Duodenal mucosa (tissue), 2 donors: Measurements from ENCODE around the gene ASB2.

Experiments
- H3K27ac ChIP-seq: one replicate; pipeline ENCODE4 v1.7.0; 2013; ENCODE audit warnings: low read depth, low read length
- H3K27me3 ChIP-seq, 2 donors: one replicate each; pipeline ENCODE4 v1.7.0; 2013; ENCODE audit warnings: low read length in 2 of 2, control low read depth in 1 of 2; ENCODE audit not compliant: insufficient read depth in 2 of 2, control insufficient read depth in 1 of 2
- H3K36me3 ChIP-seq, 2 donors: one replicate each; pipeline ENCODE4 v1.7.0; 2013; ENCODE audit warnings: low read length in 2 of 2, control low read depth in 1 of 2; ENCODE audit not compliant: insufficient read depth in 2 of 2, control insufficient read depth in 1 of 2
- H3K4me1 ChIP-seq, 2 donors: one replicate each; pipeline ENCODE4 v1.7.0; 2013; ENCODE audit warnings: low read length in 2 of 2, control low read depth in 1 of 2; ENCODE audit not compliant: insufficient read depth in 2 of 2, control insufficient read depth in 1 of 2
- H3K4me3 ChIP-seq, 2 donors: one replicate each; pipeline ENCODE4 v1.7.0; 2013; ENCODE audit warnings: low read length in 2 of 2, low read depth in 1 of 2
- H3K9ac ChIP-seq, 2 donors: one replicate each; pipeline ENCODE4 v1.7.0; 2013; ENCODE audit warnings: low read length in 2 of 2, low read depth in 1 of 2
- H3K9me3 ChIP-seq, 2 donors: one replicate each; pipeline ENCODE4 v1.7.0; 2013; ENCODE audit warnings: low read length in 2 of 2, control low read depth in 1 of 2; ENCODE audit not compliant: control insufficient read depth in 1 of 2

The ASB2 gene

DNA sequence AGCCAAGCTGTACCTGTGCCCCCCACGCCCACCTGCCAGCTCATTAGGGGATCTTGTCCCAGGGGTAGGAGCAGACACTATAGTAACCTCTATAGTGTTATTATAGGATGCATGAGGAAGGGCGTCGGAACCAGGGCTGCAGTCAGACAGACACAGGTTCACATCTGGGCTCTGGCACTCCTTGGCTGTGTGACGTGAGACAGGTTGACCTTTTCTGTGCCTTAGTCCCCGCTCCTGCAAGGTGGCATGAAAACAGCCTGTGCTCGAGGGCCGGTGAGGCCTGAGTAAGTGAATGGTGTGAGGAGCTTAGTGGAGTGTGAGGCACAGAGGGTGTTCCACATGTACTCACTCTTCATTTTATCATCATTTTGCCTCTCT lies 19.0 kb downstream of the ASB2 start:
- H3K4me1 ChIP-seq: peaks cover 46 to 69% of the 10 kb centered on the region in 2 donors
- no peak overlapping the region for H3K4me3 ChIP-seq

DNA sequence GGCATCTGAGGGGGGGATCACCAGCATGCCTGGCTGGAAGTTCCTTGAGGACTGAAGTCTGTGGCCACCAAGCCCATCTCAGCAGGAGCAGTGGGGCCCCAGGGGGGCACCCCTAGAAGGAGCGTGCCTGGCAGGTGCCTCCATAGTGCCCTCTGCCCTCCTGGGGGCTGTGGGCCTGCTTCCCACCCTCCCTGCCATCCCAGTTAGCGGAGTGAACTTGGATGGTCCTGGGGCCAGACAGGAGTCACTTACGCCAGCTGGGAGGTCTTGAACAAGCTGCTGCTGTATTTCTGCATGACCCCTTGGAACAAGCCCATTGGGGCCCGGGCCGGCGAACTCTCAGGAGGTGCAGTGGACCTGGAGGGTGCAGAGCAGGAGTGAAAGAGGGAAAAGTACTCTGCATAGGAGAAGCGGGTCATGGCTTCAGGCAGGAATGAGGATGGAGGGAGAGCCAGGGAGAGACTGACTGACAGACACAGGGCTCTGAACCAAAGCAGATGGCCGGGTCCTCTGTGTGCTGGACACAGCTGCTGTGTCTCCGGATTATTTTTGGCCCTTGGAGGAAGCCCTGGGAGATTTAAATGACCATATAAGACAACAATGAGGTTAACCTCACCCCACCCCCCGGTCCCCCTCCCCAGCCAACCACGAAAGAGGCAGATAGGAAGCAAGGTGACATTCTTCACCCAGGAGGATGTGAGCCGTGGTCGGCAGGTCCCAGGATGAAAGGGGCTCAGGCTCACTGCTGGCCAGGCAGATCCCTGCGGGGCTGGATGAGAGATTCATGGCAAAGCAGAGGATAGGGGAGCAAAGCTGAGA lies 19.6 kb downstream of the ASB2 start:
- peak overlapping the region; percentile 33 to 44 for H3K4me3 ChIP-seq
- peaks cover 51 to 66% of the 10 kb centered on the region in 2 donors for H3K4me1 ChIP-seq
- H3K36me3 ChIP-seq: no peaks in the 10 kb centered on the region
- H3K27ac ChIP-seq: peak overlapping the region; percentile 13
- H3K9me3 ChIP-seq: no peaks in the 10 kb centered on the region
- H3K9ac ChIP-seq: peak overlapping the region; percentile 20 to 41
- H3K27me3 ChIP-seq: no peaks in the 10 kb centered on the region

More for the DNA sequence above, 19.0 kb downstream of the ASB2 start:
- no peaks in the 10 kb centered on the region for H3K27me3 ChIP-seq
- no peaks in the 10 kb centered on the region for H3K36me3 ChIP-seq
- H3K27ac ChIP-seq: no peak overlapping the region
- no peaks in the 10 kb centered on the region for H3K9me3 ChIP-seq
- peak overlapping the region in 1 of 2 donors; percentile 41 for H3K9ac ChIP-seq

- peak overlapping the region; percentile 13 for H3K27ac ChIP-seq
- no peaks in the 10 kb centered on the region for H3K36me3 ChIP-seq
- H3K27me3 ChIP-seq: no peaks in the 10 kb centered on the region
- H3K9me3 ChIP-seq: no peaks in the 10 kb centered on the region
- peak overlapping the region; percentile 41 to 58 for H3K9ac ChIP-seq
- peaks cover 47 to 61% of the 10 kb centered on the region in 2 donors for H3K4me1 ChIP-seq
- H3K4me3 ChIP-seq: peak overlapping the region; percentile 33 to 44
Measured at GRCh38 chr14:93955850-93956481, 20.4 kb downstream of the ASB2 start.

- Histone ChIP-seq H3K9ac (peak overlapping the region; percentile 41 to 58), H3K4me3 (peak overlapping the region; percentile 33 to 44), H3K27me3 (no peaks in the 10 kb centered on the region), H3K4me1 (peaks cover 47 to 57% of the 10 kb centered on the region in 2 donors), H3K27ac (peak overlapping the region; percentile 65), H3K36me3 (peaks cover 0 to 3% of the 10 kb centered on the region in 2 donors), H3K9me3 (no peaks in the 10 kb centered on the region)
Measured at GRCh38 chr14:93954900-93955849, 21.2 kb downstream of the ASB2 start.

DNA sequence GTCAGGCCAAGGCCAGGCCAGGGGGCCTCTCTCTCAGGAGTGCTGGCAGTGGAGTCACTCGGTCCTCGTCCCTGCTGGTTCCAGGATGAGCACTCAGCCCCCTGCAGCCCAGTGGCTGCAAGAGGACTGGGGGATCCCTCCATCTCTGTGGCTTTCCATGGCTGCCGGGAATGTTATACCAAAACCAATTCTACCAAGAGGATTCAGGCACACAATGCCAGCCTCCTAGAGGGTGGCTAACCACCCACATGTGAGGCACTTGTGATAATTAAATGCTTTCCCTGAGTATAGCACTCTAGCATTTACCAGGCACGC lies 21.9 kb downstream of the ASB2 start:
- H3K27ac ChIP-seq: peak overlapping the region; percentile 24
- H3K4me3 ChIP-seq: peak overlapping the region; percentile 33 to 44
- H3K27me3 ChIP-seq: no peaks in the 10 kb centered on the region
- H3K9me3 ChIP-seq: no peaks in the 10 kb centered on the region
- H3K4me1 ChIP-seq: peaks cover 40 to 50% of the 10 kb centered on the region in 2 donors
- H3K9ac ChIP-seq: peak overlapping the region in 1 of 2 donors; percentile 44
- H3K36me3 ChIP-seq: peaks cover 5 to 7% of the 10 kb centered on the region in 2 donors

- Histone ChIP-seq H3K27me3 (no peaks in the 10 kb centered on the region), H3K4me3 (peak overlapping the region; percentile 33 to 44), H3K9ac (peak overlapping the region; percentile 34 to 44), H3K36me3 (peaks cover 9 to 10% of the 10 kb centered on the region in 2 donors), H3K4me1 (peaks cover 35 to 44% of the 10 kb centered on the region in 2 donors), H3K27ac (peak overlapping the region; percentile 24), H3K9me3 (no peaks in the 10 kb centered on the region)
Measured at GRCh38 chr14:93953739-93954515, 22.4 kb downstream of the ASB2 start.

- peaks cover 28 to 38% of the 10 kb centered on the region in 2 donors for H3K4me1 ChIP-seq
- H3K9me3 ChIP-seq: no peaks in the 10 kb centered on the region
- no peak overlapping the region for H3K27ac ChIP-seq
- peaks cover 10 to 11% of the 10 kb centered on the region in 2 donors for H3K36me3 ChIP-seq
- H3K9ac ChIP-seq: peak overlapping the region; percentile 34 to 44
- no peaks in the 10 kb centered on the region for H3K27me3 ChIP-seq
- peak overlapping the region; percentile 33 to 44 for H3K4me3 ChIP-seq
Measured at GRCh38 chr14:93953263-93953662, 23.1 kb downstream of the ASB2 start.

DNA sequence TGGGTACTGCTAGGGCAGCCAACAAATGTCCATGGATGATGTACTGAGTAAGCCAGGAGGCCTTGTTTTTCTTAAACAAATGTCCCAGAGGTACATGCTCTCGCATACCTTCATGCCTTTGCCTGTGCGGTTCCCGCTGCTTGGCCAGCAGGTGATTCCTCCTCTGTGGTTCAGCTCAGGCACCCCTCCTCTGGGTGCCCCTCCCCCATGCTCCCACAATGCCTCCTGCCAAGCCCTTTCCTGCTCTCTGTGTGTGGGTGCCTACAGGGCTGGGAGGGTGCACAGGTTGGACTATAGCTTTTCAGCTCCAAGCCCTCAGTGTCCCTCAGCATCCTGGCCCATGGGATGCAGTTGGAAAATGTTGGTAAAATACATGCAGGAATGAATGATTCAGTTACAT lies 23.5 kb downstream of the ASB2 start:
- H3K27ac ChIP-seq: no peak overlapping the region

More for the DNA sequence above, 23.5 kb downstream of the ASB2 start:
- Histone ChIP-seq H3K4me1 (peaks cover 24 to 33% of the 10 kb centered on the region in 2 donors), H3K27me3 (no peaks in the 10 kb centered on the region), H3K36me3 (peaks cover 10 to 14% of the 10 kb centered on the region in 2 donors), H3K9ac (no peak overlapping the region), H3K4me3 (peak overlapping the region in 1 of 2 donors; percentile 44), H3K9me3 (no peaks in the 10 kb centered on the region)
